Measurements from ENCODE around the gene FGA. TPM values are rescaled to one million over a fixed set of nuclear protein-coding genes. Genes with fewer than 3 reads are reported as not detected.

Gene FGA
- total RNA-seq, 2 experiments from 2014 or later, result not detected

DNA sequence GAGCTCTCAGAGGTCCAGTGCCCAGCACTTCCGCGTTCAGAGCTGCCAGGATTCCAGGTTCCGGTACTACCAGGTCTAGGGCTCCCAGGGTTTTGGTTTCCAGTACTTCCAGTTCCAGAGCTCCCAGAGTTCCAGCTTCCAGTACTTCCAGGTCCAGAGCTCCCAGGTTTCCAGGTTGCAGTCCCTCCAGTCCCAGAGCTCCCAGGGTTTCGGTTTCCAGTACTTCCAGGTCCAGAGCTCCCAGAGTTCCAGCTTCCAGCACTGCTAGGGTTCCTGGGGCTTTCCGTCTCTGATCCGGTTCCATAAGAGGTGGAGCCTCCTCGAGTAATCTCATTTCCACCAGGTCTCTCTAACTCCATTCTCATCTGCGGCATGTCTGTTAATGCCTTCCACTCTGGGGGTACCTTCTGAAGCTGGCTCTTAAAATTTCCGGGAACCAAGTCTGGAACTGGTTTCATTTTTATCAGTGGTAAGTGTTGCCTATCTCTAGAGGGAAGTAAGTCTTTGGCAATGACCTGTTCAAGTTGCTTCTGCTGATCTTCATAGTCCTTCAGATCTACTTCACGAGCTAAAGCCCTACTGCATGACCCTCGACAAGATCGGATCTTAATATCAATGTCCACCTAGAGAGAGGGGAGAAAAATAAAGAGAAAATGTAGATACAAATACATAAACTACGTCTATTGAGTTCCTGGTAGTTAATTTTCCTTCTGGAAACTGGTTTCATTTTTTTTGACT, 4.1 kb downstream of the FGA start:
- POLR2A ChIA-PET, result no interaction called here
- no peak overlapping the region for H3K4me3 Mint-ChIP-seq
- no peaks in the 10 kb centered on the region for H3K9me3 Mint-ChIP-seq
- no peak for ATAC-seq
- no peak overlapping the region for H3K27ac Mint-ChIP-seq
- no peaks in the 10 kb centered on the region for H3K36me3 Mint-ChIP-seq (ENCODE audit: low read depth)
- peaks cover 18% of the 10 kb centered on the region for H3K27me3 Mint-ChIP-seq
- no peak for DNase-seq
- CTCF ChIA-PET, result interaction anchor here (1.6 kb wide), 1 partner anchor 27 kb away, joined by 4 read pairs; no protein-coding TSS in a partner anchor
- TF ChIP-seq, protein P1, sequence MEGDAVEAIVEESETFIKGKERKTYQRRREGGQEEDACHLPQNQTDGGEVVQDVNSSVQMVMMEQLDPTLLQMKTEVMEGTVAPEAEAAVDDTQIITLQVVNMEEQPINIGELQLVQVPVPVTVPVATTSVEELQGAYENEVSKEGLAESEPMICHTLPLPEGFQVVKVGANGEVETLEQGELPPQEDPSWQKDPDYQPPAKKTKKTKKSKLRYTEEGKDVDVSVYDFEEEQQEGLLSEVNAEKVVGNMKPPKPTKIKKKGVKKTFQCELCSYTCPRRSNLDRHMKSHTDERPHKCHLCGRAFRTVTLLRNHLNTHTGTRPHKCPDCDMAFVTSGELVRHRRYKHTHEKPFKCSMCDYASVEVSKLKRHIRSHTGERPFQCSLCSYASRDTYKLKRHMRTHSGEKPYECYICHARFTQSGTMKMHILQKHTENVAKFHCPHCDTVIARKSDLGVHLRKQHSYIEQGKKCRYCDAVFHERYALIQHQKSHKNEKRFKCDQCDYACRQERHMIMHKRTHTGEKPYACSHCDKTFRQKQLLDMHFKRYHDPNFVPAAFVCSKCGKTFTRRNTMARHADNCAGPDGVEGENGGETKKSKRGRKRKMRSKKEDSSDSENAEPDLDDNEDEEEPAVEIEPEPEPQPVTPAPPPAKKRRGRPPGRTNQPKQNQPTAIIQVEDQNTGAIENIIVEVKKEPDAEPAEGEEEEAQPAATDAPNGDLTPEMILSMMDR (IDR thresholded peaks at IDR 0.05), result no peak
- intact Hi-C loops (cut with micrococcal nuclease), result no loop called here
- no peaks in the 10 kb centered on the region for H3K4me1 Mint-ChIP-seq (ENCODE audit: low read depth)

DNA sequence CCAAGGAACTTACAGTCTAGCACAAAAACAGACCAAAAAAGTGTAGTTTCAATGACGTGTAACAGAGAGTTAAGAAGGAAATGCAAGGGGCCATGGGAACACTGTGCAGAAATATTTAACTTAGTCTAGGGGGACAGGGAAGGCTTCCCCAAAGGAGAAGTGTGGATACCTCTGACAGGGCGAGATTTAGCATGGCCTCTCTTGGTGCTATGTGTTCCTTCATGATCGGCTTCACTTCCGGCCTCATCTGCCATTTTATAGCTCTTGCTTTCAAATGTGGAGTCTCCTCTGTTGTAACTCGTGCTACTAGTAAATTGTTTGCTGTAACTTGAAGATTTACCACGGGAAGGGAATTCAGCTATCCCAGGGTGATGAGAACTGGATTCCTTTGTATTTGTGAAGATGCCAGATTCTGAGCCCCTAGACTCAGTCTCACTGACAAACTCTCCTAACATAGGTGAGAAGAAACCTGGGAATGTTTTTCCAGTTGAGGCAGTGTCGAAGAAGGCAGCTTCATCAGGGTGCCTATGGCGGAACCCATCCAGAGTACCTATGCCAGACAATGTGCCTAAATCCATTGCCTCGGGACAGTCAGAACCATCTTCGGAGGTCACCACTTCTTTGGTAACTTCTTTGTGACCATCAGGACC, 5.0 kb downstream of the FGA start:
- Mint-ChIP-seq H3K4me1 (ENCODE audit: low read depth) (no peaks in the 10 kb centered on the region), H3K4me3 (no peak overlapping the region), H3K9me3 (no peaks in the 10 kb centered on the region), H3K36me3 (ENCODE audit: low read depth) (no peaks in the 10 kb centered on the region), H3K27me3 (peaks cover 15% of the 10 kb centered on the region), H3K27ac (no peak overlapping the region)
- ChIA-PET CTCF (interaction anchor here (1.6 kb wide), 1 partner anchor 26 kb away, joined by 4 read pairs; no protein-coding TSS in a partner anchor), POLR2A (no interaction called here)
- ATAC-seq (no peak), DNase-seq (no peak)
- intact Hi-C loops (cut with micrococcal nuclease), result no loop called here
- TF ChIP-seq, protein P1 (IDR thresholded peaks at IDR 0.05), result no peak

DNA sequence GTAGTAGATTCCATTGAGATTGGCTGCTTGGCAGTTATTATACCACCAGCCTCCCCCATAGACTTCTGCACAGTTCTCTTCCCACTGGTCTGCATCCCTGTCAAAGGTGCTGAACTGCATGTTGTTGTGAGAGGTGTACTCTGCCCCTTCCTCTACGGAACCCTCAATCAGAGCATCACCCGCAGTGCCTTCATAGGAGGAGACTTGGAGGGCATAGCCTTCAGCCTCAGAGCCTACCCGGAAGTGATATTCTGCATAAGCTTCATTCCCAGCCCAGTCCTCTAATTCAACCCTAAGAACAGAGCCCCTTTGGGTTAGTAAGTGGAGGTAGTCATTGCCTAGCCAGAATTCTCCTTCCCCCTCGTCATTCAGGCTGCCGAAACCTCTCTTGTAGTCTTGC, 6.3 kb downstream of the FGA start:
- H3K4me1 Mint-ChIP-seq (ENCODE audit: low read depth), result no peaks in the 10 kb centered on the region
- DNase-seq (no peak), ATAC-seq (no peak)
- TF ChIP-seq, protein P1 (IDR thresholded peaks at IDR 0.05), result no peak
- no peak overlapping the region for H3K4me3 Mint-ChIP-seq
- H3K27me3 Mint-ChIP-seq, result peaks cover 13% of the 10 kb centered on the region
- H3K27ac Mint-ChIP-seq, result no peak overlapping the region
- no peaks in the 10 kb centered on the region for H3K36me3 Mint-ChIP-seq (ENCODE audit: low read depth)
- ChIA-PET POLR2A (no interaction called here), CTCF (no interaction called here)
- H3K9me3 Mint-ChIP-seq, result no peaks in the 10 kb centered on the region
- intact Hi-C loops (cut with micrococcal nuclease), result no loop called here

DNA sequence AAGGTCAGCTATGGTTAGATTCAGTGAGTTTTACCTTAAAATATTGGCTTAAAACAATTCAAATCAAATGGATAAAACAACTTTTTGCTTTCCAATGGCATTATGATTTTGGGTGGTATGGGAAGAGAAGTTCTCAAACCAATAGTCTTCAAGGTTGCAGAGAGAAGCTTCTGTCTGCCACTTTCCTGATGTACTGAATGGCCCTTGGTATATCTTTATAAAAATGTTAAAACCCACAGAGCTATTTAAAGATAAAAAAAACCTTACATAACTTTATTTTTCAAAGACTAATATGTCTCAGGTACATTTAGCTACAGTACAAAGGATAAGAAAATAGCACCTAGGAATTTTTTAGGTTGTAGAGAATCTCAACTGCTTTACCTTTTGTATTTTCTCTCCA, 6.9 kb downstream of the FGA start:
- Mint-ChIP-seq H3K4me1 (ENCODE audit: low read depth) (no peaks in the 10 kb centered on the region), H3K36me3 (ENCODE audit: low read depth) (no peaks in the 10 kb centered on the region), H3K9me3 (no peaks in the 10 kb centered on the region), H3K4me3 (no peak overlapping the region), H3K27ac (no peak overlapping the region), H3K27me3 (peaks cover 10% of the 10 kb centered on the region)
- DNase-seq (no peak), ATAC-seq (no peak)
- CTCF ChIA-PET, result no interaction called here
- intact Hi-C loops (cut with micrococcal nuclease), result no loop called here
- TF ChIP-seq, protein P1 (IDR thresholded peaks at IDR 0.05), result no peak
- POLR2A ChIA-PET, result no interaction called here

DNA sequence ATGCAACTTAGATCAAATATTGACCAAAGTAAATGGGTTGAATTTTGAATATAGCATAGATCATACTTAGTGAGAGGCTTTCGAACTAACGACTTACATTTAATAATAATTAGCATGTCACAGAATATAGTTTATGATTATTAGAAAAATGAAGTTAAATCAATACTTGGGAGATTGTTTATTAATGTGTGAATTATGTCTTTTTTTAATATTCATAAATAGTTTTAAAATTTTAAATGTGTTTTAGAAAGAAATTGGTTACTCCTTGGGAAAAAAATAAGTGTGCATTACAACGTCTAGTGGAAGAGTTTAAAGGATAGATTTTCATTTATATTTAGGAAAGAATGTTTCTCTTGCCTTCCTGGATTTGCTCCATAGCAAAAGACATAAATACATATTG, 7.3 kb downstream of the FGA start:
- H3K4me1 Mint-ChIP-seq (ENCODE audit: low read depth), result no peaks in the 10 kb centered on the region
- CTCF ChIA-PET, result no interaction called here
- intact Hi-C loops (cut with micrococcal nuclease), result no loop called here
- DNase-seq (no peak), ATAC-seq (no peak)
- TF ChIP-seq, protein P1 (IDR thresholded peaks at IDR 0.05), result no peak
- H3K27me3 Mint-ChIP-seq, result peaks cover 10% of the 10 kb centered on the region
- no peak overlapping the region for H3K4me3 Mint-ChIP-seq
- POLR2A ChIA-PET, result no interaction called here
- H3K36me3 Mint-ChIP-seq (ENCODE audit: low read depth), result no peaks in the 10 kb centered on the region
- H3K27ac Mint-ChIP-seq, result no peak overlapping the region
- H3K9me3 Mint-ChIP-seq, result no peaks in the 10 kb centered on the region
